IMR-90 (cell line): ENCODE data around the gene ANKRD1. TPM values are rescaled to one million over a fixed set of nuclear protein-coding genes. Genes with fewer than 3 reads are reported as not detected.

Source experiments
- ATAC-seq: fragments of 200-7000 bp; cut with Tn5 transposase; 2 replicates; pipeline ENCODE4 v1.9.1; 2020; ENCODE audit warnings: low read depth, mild to moderate bottlenecking, moderate library complexity
- BruUV-seq: library from RNA; stranded (reverse); fragments of 400-500 nt; replicated peaks from 2 replicates; lab custom pipeline; 2021; lab: Mats Ljungman, UMichigan
- CTCF ChIA-PET: fragments of 300-600 bp; formaldehyde crosslinking; extraction: SDS; loops from one replicate; lab custom pipeline; 2021; ENCODE audit warnings: antibody characterized with exemption; lab: Yijun Ruan, JAX
- POLR2A ChIA-PET: fragments of 300-600 bp; sonication (Branson Sonifier 250); formaldehyde crosslinking; loops from one replicate; lab custom pipeline; 2022; ENCODE audit warnings: antibody characterized with exemption; ENCODE audit not compliant: unreplicated experiment; lab: Charles Lee
- DNase-seq: peaks from one replicate; pipeline ENCODE4 v3.0.0; 2013
- H2AFZ ChIP-seq: replicated peaks from 2 replicates; pipeline ENCODE3; 2013; ENCODE audit warnings: low read length, mild to moderate bottlenecking; ENCODE audit not compliant: poor library complexity
- H2AK5ac ChIP-seq: 2 replicates; pipeline ENCODE4 v1.6.1; 2013; ENCODE audit warnings: low read depth, low read length, inconsistent platforms
- H2AK9ac ChIP-seq: replicated peaks from 2 replicates; pipeline ENCODE3; 2013; ENCODE audit warnings: mild to moderate bottlenecking, low read depth, low read length, moderate library complexity; ENCODE audit not compliant: poor library complexity
- H2BK120ac ChIP-seq: 2 replicates; pipeline ENCODE4 v1.6.1; 2013; ENCODE audit warnings: low read depth, low read length, inconsistent platforms
- H2BK15ac ChIP-seq: 3 replicates; pipeline ENCODE4 v1.6.1; 2013; ENCODE audit warnings: low read depth, low read length, inconsistent platforms
- H2BK20ac ChIP-seq: 2 replicates; pipeline ENCODE4 v1.6.1; 2013; ENCODE audit warnings: low read depth, mild to moderate bottlenecking, inconsistent platforms, low read length, moderate library complexity
- H2BK5ac ChIP-seq: 2 replicates; pipeline ENCODE4 v1.6.1; 2013; ENCODE audit warnings: mild to moderate bottlenecking, low read depth, low read length, inconsistent platforms; ENCODE audit not compliant: poor library complexity, severe bottlenecking
- H3K14ac ChIP-seq: replicated peaks from 2 replicates; pipeline ENCODE4 v1.6.1; 2013; ENCODE audit warnings: low read depth, low read length, inconsistent platforms
- H3K18ac ChIP-seq: 2 replicates; pipeline ENCODE4 v1.6.1; 2013; ENCODE audit warnings: low read depth, low read length, control low read depth
- H3K23ac ChIP-seq: 2 replicates; pipeline ENCODE4 v1.6.1; 2013; ENCODE audit warnings: low read depth, low read length, inconsistent platforms
- H3K27ac ChIP-seq: 2 replicates; pipeline ENCODE4 v1.5.1; 2013; ENCODE audit warnings: mild to moderate bottlenecking, control low read depth, low read length; ENCODE audit not compliant: insufficient read depth
- H3K27me3 ChIP-seq: 2 replicates; pipeline ENCODE4 v1.6.1; 2013; ENCODE audit warnings: low read length; ENCODE audit not compliant: control insufficient read depth, insufficient read depth
- H3K36me3 ChIP-seq: 2 replicates; pipeline ENCODE4 v1.6.1; 2013; ENCODE audit warnings: low read length, mixed read lengths; ENCODE audit not compliant: control insufficient read depth, insufficient read depth
- H3K4ac ChIP-seq: 2 replicates; pipeline ENCODE4 v1.6.1; 2013; ENCODE audit warnings: low read depth, low read length, inconsistent platforms
- H3K4me1 ChIP-seq: 2 replicates; pipeline ENCODE4 v1.6.1; 2013; ENCODE audit warnings: low read length, mixed read lengths; ENCODE audit not compliant: control insufficient read depth, insufficient read depth
- H3K4me2 ChIP-seq: 2 replicates; pipeline ENCODE4 v1.6.1; 2013; ENCODE audit warnings: low read depth, mild to moderate bottlenecking, control low read depth, low read length, moderate library complexity
- H3K4me3 ChIP-seq: 2 replicates; pipeline ENCODE4 v1.5.1; 2013; ENCODE audit warnings: low read depth, mild to moderate bottlenecking, control low read depth, low read length, moderate library complexity; ENCODE audit not compliant: insufficient read depth
- H3K56ac ChIP-seq: 2 replicates; pipeline ENCODE4 v1.6.1; 2013; ENCODE audit warnings: low read length, inconsistent platforms; ENCODE audit not compliant: insufficient read depth; ENCODE audit errors: extremely low read depth
- H3K79me1 ChIP-seq, 2 experiments: 2 replicates each; pipeline ENCODE4 v1.6.1; 2013; ENCODE audit warnings: low read length in 2 of 2, inconsistent platforms in 1 of 2, low read depth in 1 of 2
- H3K9ac ChIP-seq: 2 replicates; pipeline ENCODE4 v1.6.1; 2013; ENCODE audit warnings: low read depth, low read length, control low read depth
- H3K9me1 ChIP-seq: 2 replicates; pipeline ENCODE4 v1.6.1; 2013; ENCODE audit warnings: low read length, inconsistent platforms; ENCODE audit not compliant: insufficient read depth
- H3K9me3 ChIP-seq: 2 replicates; pipeline ENCODE4 v1.6.1; 2013; ENCODE audit warnings: low read length; ENCODE audit not compliant: control insufficient read depth, insufficient read depth
- H4K20me1 ChIP-seq: 2 replicates; pipeline ENCODE4 v1.6.1; 2013; ENCODE audit warnings: low read length, inconsistent platforms; ENCODE audit not compliant: insufficient read depth
- H4K5ac ChIP-seq: 2 replicates; pipeline ENCODE4 v1.6.1; 2013; ENCODE audit warnings: mild to moderate bottlenecking, low read depth, low read length, control low read depth
- H4K8ac ChIP-seq, 2 experiments: 2 replicates each; pipeline ENCODE4 v1.6.1; 2013; ENCODE audit warnings: low read depth in 2 of 2, low read length in 2 of 2, control low read depth in 1 of 2, inconsistent platforms in 1 of 2
- H4K91ac ChIP-seq: 2 replicates; pipeline ENCODE4 v1.6.1; 2013; ENCODE audit warnings: low read depth, low read length, inconsistent platforms; ENCODE audit not compliant: insufficient read depth
- CEBPB ChIP-seq: IDR thresholded peaks from 2 replicates; pipeline ENCODE4 v1.6.1; 2012; ENCODE audit warnings: low read depth, low read length, improper control_type of control experiment
- MAFK ChIP-seq: IDR thresholded peaks from 2 replicates; pipeline ENCODE4 v1.6.1; 2012; ENCODE audit warnings: low read depth, low read length, improper control_type of control experiment
- NFE2L2 ChIP-seq: fragments of 150-350 bp; IDR thresholded peaks from 2 replicates; pipeline ENCODE4 v1.6.1; 2016; ENCODE audit warnings: low read depth, mild to moderate bottlenecking, low read length
- POLR2A ChIP-seq: IDR thresholded peaks from 2 replicates; pipeline ENCODE4 v1.6.1; 2012; ENCODE audit warnings: mild to moderate bottlenecking, low read depth, low read length
- RAD21 ChIP-seq: IDR thresholded peaks from 2 replicates; pipeline ENCODE4 v1.6.1; 2012; ENCODE audit warnings: low read length, improper control_type of control experiment
- WGBS, 2 experiments: methylation state at CpG; one replicate each; pipeline versions ENCODE4 v1.1.5 to v1.1.7; 2013; ENCODE audit warnings: missing lambda C conversion rate in 2 of 2; ENCODE audit not compliant: insufficient read length in 1 of 2; ENCODE audit errors: extremely low coverage in 2 of 2; 5-methylcytosine and 5-hydroxymethylcytosine counted together
- dilution Hi-C: fragments of 300-500 bp; cut with HindIII; formaldehyde crosslinking; loops from one replicate; pipeline ENCODE4 v1.14.3; 2018; ENCODE audit warnings: low sequenced_read_pairs; ENCODE audit not compliant: unreplicated experiment
- in situ Hi-C: fragments of 300-500 bp; cut with MboI; formaldehyde crosslinking; loops from 3 replicates; pipeline ENCODE4 v1.14.3; 2019; ENCODE audit warnings: low sequenced_read_pairs, inconsistent platforms, mixed read lengths
- intact Hi-C: fragments of 100-400 bp; cut with micrococcal nuclease; formaldehyde crosslinking; loops from 2 replicates; pipeline ENCODE4 v1.10.0; 2022
- polyA plus RNA-seq, 3 experiments: library from polyadenylated mRNA; depleted of rRNA; stranded (reverse); fragments of >200 nt; gene quantifications; 2 replicates each; pipeline ENCODE4 v1.2.3, GENCODE V29; 2012; ENCODE audit warnings: low replicate concordance in 1 of 3
- total RNA-seq: library from RNA; depleted of rRNA; stranded (reverse); fragments of >200 nt; gene quantifications from 2 replicates; pipeline ENCODE4 v1.2.3, GENCODE V29; 2012

Gene ANKRD1
- total and polyA plus RNA-seq, 2 of the 4 experiments (the other 2 are of a cell fraction), result 7.4 to 10.8 TPM

GRCh38 chr10:90885176-90885575, 35.7 kb downstream of the ANKRD1 start:
- no peaks in the 10 kb centered on the region for H3K27me3 ChIP-seq
- no peak overlapping the region for H2BK20ac ChIP-seq
- H4K5ac ChIP-seq, result peak overlapping the region; percentile 60; the same call in 1 of the 2 replicates
- CTCF ChIA-PET, result interaction anchor here (1.7 kb wide), 1 partner anchor 26 kb away, joined by 6 read pairs; no protein-coding TSS in a partner anchor
- no peak overlapping the region for H3K4me3 ChIP-seq
- no peak overlapping the region for H2AK9ac ChIP-seq
- intact Hi-C loops, result loop anchor here (10.0 kb wide), 3 partner anchors 280 to 750 kb away; partner anchors contain the start of gene PPP1R3C
- H3K9me3 ChIP-seq, result no peaks in the 10 kb centered on the region
- peaks cover 6 to 14% of the 10 kb centered on the region in 2 experiments; a peak in 3 of 4 replicates for H3K79me1 ChIP-seq
- no CpG with 5 or more reads among the region's 1 CpG for WGBS, 2 experiments
- no peak overlapping the region for H3K56ac ChIP-seq
- H2AK5ac ChIP-seq, result no peak overlapping the region
- H3K4me1 ChIP-seq, result peaks cover 17% of the 10 kb centered on the region
- in situ Hi-C loops, result no loop called here
- dilution Hi-C loops, result loop anchor here (25.0 kb wide), 1 partner anchor 377 kb away; no protein-coding TSS in a partner anchor
- peaks cover 9% of the 10 kb centered on the region for H3K36me3 ChIP-seq
- peak overlapping the region; percentile 36 for H3K27ac ChIP-seq
- H3K18ac ChIP-seq, result peak overlapping the region; percentile 78; the same call in 1 of the 2 replicates
- peak overlapping the region; percentile 48 for H2BK120ac ChIP-seq
- no TSS peak for BruUV-seq
- no peak overlapping the region for H3K9ac ChIP-seq
- TF ChIP-seq NFE2L2 (no peak), CEBPB (peak; percentile 94), MAFK (no peak), POLR2A (no peak), RAD21 (no peak)
- H2BK5ac ChIP-seq, result peak overlapping the region; percentile 91
- H3K14ac ChIP-seq, result no peak overlapping the region; the same call in 1 of the 2 replicates
- ATAC-seq (peak; percentile 86), DNase-seq (peak; percentile 85)
- no peak overlapping the region for H4K8ac ChIP-seq
- no peak overlapping the region for H2AFZ ChIP-seq
- H4K20me1 ChIP-seq, result no peaks in the 10 kb centered on the region
- no peak overlapping the region for H2BK15ac ChIP-seq
- H4K91ac ChIP-seq, result peak overlapping the region; percentile 1; the same call in 1 of the 2 replicates
- 0 out of 2 replicates have a peak overlapping the region, but pooled peaks have one; percentile 8 for H3K4ac ChIP-seq
- H3K4me2 ChIP-seq, result peak overlapping the region; percentile 75
- H3K9me1 ChIP-seq, result peaks cover 3% of the 10 kb centered on the region; the same call in 1 of the 2 replicates
- H3K23ac ChIP-seq, result no peak overlapping the region
- POLR2A ChIA-PET, result no interaction called here
